LNCAP (cell line): ENCODE data around the gene ZNF30.

Experiments used
- CTCF ChIP-seq: fragments of 450-650 bp; IDR thresholded peaks from 2 replicates; pipeline ENCODE4 v1.5.1; 2017; ENCODE audit warnings: mild to moderate bottlenecking

The ZNF30 gene

GRCh38 chr19:34961775-34962686, 35.3 kb downstream of the ZNF30 start:
- no peak for TF ChIP-seq CTCF

- no peak for TF ChIP-seq CTCF
These were observed 36.2 kb downstream of the ZNF30 start for GRCh38 chr19:34962687-34963572.

GRCh38 chr19:34963573-34964406, 37.1 kb downstream of the ZNF30 start, which contains the start of gene ZNF792:
ZNF792 (minus strand) TSS chr19:34964229; CDS start chr19:34963662, 567 bp downstream.
- no peak for TF ChIP-seq CTCF

- TF ChIP-seq CTCF = no peak
These were observed 37.9 kb downstream of the ZNF30 start for GRCh38 chr19:34964598-34964997.

GRCh38 chr19:34967551-34967950, 40.8 kb downstream of the ZNF30 start:
- no peak for TF ChIP-seq CTCF

GRCh38 chr19:34969721-34970120, 43.0 kb downstream of the ZNF30 start:
- no peak for TF ChIP-seq CTCF

- TF ChIP-seq CTCF = no peak
These were observed 45.5 kb downstream of the ZNF30 start for GRCh38 chr19:34972163-34972705.
